ENCODE data around the gene PCDH10.

DNA sequence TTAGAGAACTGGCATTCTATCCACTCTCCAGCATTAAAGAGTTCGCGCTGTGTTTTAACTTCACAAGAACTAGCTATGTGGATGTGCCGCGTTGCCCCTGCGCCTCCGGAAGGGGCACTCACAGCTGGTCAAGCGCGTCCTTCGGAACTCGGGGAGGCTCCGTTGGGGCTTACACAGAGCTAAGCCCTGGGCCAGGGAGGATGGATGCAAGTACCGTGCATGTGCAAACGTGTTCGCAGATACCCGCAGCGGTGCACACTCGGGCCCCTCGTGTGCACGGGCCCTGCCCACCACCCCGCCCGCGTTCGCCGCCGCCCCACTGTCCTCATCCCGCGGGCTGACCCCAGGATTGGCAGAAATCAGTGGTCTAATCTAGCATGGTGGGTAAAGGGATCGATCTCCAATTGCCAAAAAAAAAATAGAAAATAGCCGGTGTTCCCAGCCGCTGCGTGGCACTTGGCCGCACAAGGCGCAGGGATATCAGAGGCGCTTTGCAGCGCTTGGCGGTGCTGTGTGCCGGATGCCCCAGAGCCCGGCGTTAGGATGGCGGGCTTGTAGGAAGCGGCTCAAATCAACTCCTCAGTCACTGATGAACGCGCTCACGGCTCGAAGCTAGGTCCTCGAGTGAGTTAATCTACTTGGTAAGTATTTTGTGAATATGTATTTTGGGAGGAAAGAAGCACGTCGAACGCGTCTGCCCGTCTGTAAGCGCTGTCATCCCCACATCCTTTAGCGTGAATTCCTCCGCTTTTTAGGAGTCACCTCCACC, 989 bp upstream of the PCDH10 start:
- TF ChIP-seq, protein P1, sequence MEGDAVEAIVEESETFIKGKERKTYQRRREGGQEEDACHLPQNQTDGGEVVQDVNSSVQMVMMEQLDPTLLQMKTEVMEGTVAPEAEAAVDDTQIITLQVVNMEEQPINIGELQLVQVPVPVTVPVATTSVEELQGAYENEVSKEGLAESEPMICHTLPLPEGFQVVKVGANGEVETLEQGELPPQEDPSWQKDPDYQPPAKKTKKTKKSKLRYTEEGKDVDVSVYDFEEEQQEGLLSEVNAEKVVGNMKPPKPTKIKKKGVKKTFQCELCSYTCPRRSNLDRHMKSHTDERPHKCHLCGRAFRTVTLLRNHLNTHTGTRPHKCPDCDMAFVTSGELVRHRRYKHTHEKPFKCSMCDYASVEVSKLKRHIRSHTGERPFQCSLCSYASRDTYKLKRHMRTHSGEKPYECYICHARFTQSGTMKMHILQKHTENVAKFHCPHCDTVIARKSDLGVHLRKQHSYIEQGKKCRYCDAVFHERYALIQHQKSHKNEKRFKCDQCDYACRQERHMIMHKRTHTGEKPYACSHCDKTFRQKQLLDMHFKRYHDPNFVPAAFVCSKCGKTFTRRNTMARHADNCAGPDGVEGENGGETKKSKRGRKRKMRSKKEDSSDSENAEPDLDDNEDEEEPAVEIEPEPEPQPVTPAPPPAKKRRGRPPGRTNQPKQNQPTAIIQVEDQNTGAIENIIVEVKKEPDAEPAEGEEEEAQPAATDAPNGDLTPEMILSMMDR (IDR thresholded peaks at IDR 0.05), result no peak
- TF ChIP-seq EP300 (IDR thresholded peaks at IDR 0.05), result no peak
- no peak for TF ChIP-seq POLR2A (IDR thresholded peaks at IDR 0.05)
- no peak for TF ChIP-seq POLR2AphosphoS5 (IDR thresholded peaks at IDR 0.05)
